Left ventricle myocardium superior (tissue), 1 donor: ENCODE data around the gene METAP1D. TPM values are rescaled to one million over a fixed set of nuclear protein-coding genes. Genes with fewer than 3 reads are reported as not detected.

Experiments used
- ATAC-seq: fragments of 200-7000 bp; cut with Tn5 transposase; one replicate; pipeline ENCODE4 v1.9.1; 2020; ENCODE audit warnings: mild to moderate bottlenecking, moderate library complexity
- DNase-seq: peaks from one replicate; pipeline ENCODE4 v3.0.0-alpha.2; 2020
- intact Hi-C: fragments of 100-400 bp; cut with micrococcal nuclease; formaldehyde crosslinking; loops from one replicate; pipeline ENCODE4 v1.11.0; 2022
- total RNA-seq: library from RNA; stranded (reverse); fragmentation: NEBNext Ultra II Directional; extraction: Animal tissue kit (Norgen Biotek cat#: 25700); gene quantifications from one replicate; pipeline ENCODE4 v1.2.1, GENCODE V29; 2021
- donor health status: DM: no; HTN: yes; CAD: no; lungs with severe emphysema.

The METAP1D gene
- total RNA-seq, 1 donor from 2014 or later: 8.6 TPM

GRCh38 chr2:172087207-172087779 is 87.5 kb downstream of the METAP1D start:
- ATAC-seq (no peak), DNase-seq (no peak)
- intact Hi-C loops: no loop called here

DNA sequence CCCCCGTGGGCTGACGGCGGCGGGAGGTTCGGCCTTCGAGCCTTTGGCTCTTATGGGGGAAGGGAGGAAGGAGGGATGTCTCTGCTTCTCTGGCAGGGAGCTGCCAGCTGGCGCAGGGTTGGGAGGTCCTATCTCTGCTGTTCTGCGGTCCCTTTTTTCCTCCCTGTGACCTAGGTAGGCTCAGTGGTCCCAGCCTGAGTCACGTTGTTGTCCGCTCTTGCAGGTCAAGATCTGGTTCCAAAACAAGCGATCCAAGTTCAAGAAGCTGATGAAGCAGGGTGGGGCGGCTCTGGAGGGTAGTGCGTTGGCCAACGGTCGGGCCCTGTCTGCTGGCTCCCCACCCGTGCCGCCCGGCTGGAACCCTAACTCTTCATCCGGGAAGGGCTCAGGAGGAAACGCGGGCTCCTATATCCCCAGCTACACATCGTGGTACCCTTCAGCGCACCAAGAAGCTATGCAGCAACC is 88.1 kb downstream of the METAP1D start:
- ATAC-seq: no peak
- no peak for DNase-seq
- intact Hi-C loops: no loop called here

DNA sequence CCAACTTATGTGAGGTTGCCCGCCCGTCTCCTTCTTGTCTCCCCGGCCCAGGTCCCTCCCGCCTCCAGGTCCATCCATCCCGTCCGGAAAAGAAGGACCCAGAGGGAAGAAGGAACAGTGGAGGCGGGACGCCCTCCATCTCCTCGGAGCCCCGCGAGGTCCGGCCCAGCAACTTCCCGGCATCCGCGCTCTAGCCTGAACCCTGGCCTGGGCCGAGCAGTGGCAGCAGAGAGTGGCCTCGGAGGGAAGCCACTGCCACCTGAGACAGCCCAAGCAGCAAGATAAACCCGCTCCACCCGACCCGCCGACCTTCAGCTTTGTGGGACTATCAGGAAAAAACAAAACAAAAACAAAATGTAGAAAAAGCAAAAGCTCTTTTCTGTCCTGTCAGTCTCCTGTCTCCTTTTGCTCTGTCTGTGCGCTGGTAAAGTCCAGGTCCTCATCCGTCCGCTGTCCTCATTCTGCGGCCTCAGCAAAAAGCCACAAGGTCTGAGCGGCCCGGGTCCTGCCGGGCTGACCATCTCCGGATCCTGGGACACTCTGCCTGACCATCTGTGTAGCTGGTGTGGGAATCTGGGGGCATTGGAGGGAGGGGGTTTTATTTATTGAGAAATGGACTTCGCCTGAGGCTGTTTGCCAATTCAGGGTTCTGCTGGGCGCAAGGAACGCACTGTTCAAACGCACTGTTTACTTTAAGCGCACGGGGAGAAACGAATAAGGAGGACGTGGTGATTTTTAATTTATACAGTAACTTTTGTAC is 88.7 kb downstream of the METAP1D start:
- ATAC-seq: no peak
- intact Hi-C loops: no loop called here
- no peak for DNase-seq

DNA sequence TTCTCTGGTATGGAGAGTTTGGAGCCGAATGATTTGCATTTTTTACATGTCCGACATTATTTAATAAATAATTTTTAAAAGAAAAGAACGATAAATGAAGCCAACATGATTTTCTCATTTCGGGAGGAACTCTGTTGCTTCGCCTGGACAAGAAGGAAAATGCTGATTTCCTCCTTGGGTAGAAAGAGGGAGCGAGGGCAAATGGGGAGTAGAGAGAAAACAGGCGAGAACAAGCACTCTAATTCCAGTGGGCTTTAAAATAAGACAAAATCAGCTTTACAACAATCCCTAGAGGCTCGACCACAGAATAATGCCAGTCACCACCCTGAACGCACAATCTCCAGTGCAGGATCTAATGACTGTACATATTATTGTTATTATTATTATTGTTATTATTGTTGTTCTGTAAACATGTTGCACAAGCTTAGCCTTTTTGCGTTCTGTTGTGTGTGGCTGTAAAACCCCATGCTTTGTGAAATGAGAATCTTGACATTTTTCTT is 89.3 kb downstream of the METAP1D start:
- ATAC-seq: no peak
- intact Hi-C loops: no loop called here
- no peak for DNase-seq

- no peak for DNase-seq
- intact Hi-C loops: no loop called here
- ATAC-seq: no peak
Measured at GRCh38 chr2:172089633-172090032, 89.9 kb downstream of the METAP1D start.

DNA sequence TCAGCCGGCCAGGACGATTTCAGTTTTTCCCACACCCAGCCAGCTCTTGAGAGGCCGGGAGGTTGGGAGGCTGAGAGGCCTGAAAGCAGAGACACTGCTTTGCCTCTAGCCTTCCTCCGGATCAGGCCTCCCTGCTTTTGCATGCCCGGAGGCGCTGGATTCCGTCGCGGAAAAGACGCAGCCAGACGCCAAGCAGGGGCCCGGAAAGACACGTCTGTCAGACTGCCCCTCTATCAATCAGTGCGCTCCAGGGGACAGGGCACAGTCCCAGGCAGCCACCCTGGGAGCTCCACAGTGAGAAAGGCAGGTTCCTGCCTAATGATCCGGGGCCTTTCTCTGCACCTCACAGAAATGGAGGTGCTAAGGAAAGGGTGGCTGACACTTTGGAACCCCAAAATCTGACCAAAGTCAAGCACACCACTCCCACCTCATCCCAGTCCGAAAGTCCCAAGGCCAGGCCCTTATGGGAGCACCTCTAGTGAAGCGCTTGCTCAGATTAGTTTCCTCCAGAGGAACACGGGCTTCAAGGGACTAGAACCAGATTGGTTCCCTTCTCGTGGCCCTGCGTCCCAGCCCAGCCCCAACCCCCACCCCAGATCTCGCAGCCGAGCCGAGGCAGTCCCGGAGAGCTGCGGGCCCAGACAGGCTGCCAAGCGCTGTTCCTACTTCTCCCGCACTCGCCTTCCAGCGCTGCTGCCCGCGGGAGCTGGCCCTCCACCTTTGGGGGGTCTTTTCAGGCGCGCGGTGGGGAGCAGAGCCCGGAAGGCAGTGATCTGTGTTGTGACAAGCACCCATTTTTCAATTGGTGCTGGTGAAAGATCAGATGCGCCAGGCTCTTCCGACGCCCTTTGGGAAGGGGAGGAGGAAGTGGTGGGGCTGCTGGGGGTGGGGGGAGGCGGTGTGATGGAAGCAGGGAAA is 90.5 kb downstream of the METAP1D start:
- no peak for ATAC-seq
- intact Hi-C loops: no loop called here
- no peak for DNase-seq

DNA sequence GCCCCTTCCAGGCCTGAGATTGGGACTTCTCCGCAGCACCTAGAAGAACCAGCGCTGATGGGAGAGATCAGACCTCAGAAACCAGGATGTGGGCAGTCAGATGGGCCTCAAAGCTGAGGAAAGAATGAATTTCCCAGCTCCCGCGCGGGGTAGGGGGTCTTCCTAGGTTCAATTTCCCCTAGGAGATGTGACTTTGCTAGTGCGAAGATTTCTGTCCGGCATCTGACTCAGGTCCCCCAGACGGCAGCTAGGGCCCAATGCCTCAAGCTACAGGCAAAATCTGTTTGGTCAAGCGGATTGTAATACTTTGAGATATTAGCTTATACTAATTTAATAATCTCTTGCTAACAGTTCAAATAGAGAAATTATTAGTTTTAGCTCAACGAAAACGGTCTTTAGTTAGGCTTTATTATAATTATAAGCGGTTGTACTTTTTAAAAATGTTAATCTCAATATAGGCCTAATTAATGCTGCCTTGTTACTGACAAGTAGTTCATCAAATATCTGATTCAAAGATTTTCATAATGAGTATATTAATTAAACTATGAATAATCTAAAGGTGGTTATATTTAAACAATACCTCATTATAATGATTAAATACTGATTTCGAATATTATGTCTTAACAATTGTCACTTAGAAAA is 91.4 kb downstream of the METAP1D start:
- ATAC-seq: no peak
- DNase-seq: no peak
- intact Hi-C loops: no loop called here

GRCh38 chr2:172091761-172092566 is 92.2 kb downstream of the METAP1D start:
- DNase-seq (no peak), ATAC-seq (no peak)
- intact Hi-C loops: no loop called here

DNA sequence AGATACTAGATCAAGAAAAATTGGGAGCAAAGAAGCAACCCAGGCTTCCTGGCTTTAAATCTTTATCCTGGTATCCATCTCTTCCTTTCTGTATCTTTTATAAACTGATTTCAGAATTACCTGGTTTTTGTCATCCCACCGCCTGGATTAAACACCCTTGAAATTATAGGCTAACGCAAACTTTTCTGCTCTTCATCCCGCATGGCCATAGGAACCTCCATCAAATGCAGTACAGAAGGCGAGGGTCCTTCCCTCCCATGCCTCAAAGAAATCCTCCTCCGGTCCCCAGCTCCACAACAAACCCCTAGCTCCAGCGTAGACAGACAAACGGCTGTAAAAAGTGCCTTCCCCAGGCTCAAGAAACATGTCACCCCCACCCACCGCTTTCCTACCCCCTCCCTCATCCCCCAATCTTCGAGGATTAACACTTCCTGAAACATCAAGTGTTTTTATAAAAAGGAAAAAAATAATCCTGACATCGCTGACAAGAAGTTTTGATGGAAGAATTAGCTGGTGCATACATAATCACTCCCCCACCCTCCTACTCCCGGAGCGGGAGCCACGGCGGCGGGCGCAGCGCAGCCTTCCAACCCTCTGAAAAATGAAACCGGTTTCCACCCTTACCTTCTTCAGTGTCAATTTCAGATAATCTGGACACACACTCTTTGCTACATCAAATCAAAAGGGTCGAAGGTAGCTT is 93.1 kb downstream of the METAP1D start:
- DNase-seq (no peak), ATAC-seq (no peak)
- intact Hi-C loops: no loop called here

DNA sequence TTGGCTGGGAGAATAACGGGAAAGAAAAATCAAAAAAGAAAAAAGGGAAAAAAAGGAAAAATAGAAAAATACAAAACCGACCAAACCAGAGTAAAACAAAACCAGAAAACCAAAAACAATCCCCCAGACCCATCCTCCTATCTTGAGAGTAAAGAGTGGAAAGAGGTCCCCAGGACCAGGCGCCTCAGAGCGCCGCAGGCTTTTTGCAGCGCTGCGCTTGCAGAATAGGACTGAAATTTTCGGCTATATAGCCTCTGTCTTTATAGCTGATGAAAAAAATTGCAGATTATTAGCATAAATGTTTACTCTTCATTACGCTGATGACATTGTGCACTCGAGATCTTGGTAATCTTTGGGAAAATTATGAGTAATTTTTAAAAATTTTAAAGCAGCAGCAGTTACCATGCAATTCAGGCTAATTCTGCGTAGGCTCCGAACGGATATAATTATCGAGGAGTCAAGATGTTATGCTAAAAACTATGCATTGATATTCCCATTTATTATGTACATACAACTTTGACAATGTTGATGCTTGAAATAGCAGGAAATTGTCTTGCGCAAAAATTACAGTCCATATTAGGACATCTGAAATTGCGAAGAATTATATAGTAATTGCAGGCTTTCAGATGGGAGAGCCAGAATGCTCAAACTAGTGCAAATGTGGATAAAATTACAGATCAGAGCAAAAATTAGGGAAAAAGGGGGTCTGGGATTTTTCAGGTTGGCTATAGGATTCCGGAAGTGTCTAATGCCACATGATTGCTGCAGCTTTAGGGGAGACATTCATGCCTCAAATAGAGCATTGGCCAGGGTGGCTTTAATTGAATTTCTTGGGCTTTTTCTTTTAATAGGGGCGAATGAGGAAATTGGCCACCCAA is 93.9 kb downstream of the METAP1D start:
- DNase-seq (no peak), ATAC-seq (no peak)
- intact Hi-C loops: no loop called here

DNA sequence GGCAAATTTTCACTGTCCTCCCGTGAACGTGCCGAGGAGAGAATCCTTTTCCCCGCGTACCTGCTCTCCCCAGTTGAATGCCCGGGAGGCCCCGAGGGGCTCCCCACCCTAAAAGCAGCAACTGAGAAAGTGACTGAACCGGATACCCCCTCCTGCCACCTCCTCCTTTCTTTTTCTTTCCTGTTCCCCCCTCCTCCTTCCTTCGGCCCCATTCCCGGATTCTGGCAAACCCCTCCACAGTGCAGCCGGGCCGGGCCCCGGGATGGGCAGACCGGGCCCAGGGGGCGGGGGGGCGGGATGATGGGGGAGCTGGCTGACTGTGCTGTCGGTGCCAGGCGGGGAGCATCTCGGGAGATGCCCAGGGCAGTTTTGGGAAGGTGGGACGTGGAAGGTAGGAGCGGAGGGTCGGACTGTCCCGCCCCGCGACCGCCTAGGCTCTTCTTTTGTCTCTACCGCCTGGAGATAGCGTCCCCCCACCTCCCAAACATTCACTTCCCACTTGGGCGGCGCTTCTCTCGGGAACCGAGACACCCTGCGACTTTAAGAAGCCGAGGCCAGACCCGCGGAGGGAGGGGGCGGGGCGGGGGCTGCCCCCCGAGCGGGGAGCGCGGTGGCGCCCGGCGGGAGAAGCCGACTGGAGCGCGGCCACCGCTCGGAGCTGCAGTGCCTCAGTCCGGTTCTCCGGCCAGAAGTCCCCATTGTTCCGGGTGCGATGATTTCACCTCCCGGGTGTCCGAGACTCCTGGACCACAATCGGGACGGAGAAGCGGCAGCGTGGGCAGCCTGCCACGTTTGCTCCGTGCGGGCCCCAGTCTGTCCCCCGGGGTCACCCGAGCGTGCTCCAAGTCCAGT is 94.8 kb downstream of the METAP1D start:
- intact Hi-C loops: no loop called here
- ATAC-seq (peak; percentile 44), DNase-seq (no peak)

DNA sequence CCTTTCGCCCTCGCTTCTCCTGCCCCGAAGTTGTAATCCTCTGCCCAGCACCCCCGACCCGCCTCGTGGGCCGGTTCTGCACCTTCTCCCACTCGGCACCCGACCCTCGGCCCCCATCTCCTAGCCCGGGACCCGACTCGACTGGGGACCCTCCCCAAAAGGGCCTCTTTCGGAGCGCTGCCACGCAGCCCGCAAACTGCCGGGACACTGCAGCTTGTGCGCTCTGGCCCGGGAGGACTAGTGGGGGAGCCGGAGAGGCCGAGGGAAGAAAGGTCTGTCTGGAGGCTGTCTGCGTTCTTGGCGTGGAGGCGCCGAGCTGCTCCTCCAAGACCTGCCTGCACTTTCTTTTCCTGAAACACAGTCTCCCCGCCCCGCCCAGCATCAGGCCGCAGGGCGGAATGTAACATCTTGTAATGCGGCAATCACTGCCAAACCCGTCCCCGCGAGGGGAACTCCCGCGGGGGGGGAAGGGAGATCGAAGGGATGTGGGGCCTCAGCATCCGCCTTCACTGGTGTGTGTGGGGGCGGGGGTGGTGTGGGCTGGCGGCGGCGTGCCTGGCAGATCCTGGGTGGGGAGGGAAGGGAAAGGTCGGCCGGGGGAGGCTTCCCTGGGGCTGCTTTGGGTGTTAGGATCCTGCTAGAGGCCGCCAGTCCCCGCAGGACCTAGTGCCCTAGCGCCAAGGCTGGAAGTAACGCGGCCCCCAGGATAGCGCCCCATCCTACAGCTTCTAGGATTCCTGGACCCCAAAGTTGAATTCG is 95.6 kb downstream of the METAP1D start:
- peak; percentile 42 for DNase-seq

DNA sequence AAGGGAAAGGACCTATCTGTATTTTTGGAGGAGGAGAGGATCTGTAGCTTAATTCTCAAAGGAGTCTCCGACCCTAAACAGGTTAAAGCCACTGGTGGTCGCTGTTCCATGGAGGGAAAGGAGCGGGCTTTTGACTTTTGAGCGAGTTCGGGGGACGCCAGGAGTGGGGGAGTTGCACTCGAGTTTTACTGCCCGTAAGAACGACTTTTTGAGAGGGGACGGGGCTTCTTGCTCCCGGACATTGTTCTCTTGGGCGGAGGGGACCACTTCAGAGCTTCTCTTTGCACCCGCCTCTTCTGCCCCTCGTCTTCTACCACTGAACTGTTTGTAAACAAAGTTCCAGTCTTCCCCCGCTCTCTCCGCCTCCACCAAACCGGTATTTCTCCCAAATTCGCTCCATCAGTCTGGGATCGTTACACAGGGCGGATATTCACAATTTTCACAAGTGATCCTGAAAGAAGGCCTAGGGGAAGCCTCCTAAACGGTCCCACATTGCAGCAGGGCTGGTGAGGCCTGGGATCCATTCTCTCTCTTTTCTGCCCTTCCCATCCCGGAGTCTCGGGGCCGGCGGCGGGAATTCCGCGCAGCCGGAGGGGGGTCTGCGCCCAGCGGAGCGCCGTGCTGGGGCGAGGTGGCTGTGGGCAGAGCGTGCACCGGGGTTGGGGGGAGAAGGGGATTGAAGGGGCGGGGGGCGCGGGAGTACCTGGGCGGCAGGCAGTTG is 96.3 kb downstream of the METAP1D start:
- DNase-seq (no peak), ATAC-seq (no peak)
- intact Hi-C loops: no loop called here

More for the DNA sequence above, 95.6 kb downstream of the METAP1D start:
- peak; percentile 49 for ATAC-seq
- intact Hi-C loops: no loop called here

GRCh38 chr2:172096626-172097547 is 97.1 kb downstream of the METAP1D start:
- DNase-seq (no peak), ATAC-seq (peak; percentile 21)
- intact Hi-C loops: no loop called here
